ENCODE results near the gene CANT1. TPM values are rescaled to one million over a fixed set of nuclear protein-coding genes. Genes with fewer than 3 reads are reported as not detected.
"Not testable (repeated sequence)": the region's sequence is repeated elsewhere in the genome, so short reads cannot be mapped to it uniquely, and the experiment has no call there.

The CANT1 gene
- total RNA-seq, 1 donor = 49.2 TPM

- Histone ChIP-seq H3K4me2 (ENCODE audit: insufficient read depth, low read length) (no peak overlapping the region), H3K4me3 (ENCODE audit: insufficient read depth, low read length) (no peak overlapping the region), H2AFZ (ENCODE audit: low read length) (no peak overlapping the region), H4K20me1 (ENCODE audit: insufficient read depth, low read length) (no peaks in the 10 kb centered on the region), H3K4me1 (ENCODE audit: insufficient read depth, low read length) (peaks cover 26% of the 10 kb centered on the region), H3K36me3 (ENCODE audit: insufficient read depth, low read length) (no peaks in the 10 kb centered on the region), H3K27ac (ENCODE audit: low read depth, low read length) (no peak overlapping the region), H3K9me3 (ENCODE audit: low read depth, low read length) (no peaks in the 10 kb centered on the region), H3K27me3 (ENCODE audit: insufficient read depth, low read length) (peaks cover 21% of the 10 kb centered on the region), H3K79me2 (ENCODE audit: insufficient read depth, low read length) (no peaks in the 10 kb centered on the region)
- peak; percentile 64 for DNase-seq (ENCODE audit: insufficient read length, low spot score, missing footprints)
- no peak for TF ChIP-seq CTCF (IDR thresholded peaks at IDR 0.05; ENCODE audit: extremely low read depth, low read depth, low read length)
Observed at GRCh38 chr17:79031996-79032875, 22.7 kb upstream of the CANT1 start.

GRCh38 chr17:79030636-79031035 is 21.1 kb upstream of the CANT1 start:
- Histone ChIP-seq H3K4me1 (ENCODE audit: insufficient read depth, low read length) (peaks cover 25% of the 10 kb centered on the region), H3K27me3 (ENCODE audit: insufficient read depth, low read length) (peaks cover 21% of the 10 kb centered on the region)
- H3K4me2 ChIP-seq (ENCODE audit: insufficient read depth, low read length); H3K27ac ChIP-seq (ENCODE audit: low read depth, low read length); H3K9me3 ChIP-seq (ENCODE audit: low read depth, low read length); H3K79me2 ChIP-seq (ENCODE audit: insufficient read depth, low read length); H4K20me1 ChIP-seq (ENCODE audit: insufficient read depth, low read length); H3K4me3 ChIP-seq (ENCODE audit: insufficient read depth, low read length); H2AFZ ChIP-seq (ENCODE audit: low read length); H3K36me3 ChIP-seq (ENCODE audit: insufficient read depth, low read length); DNase-seq (ENCODE audit: insufficient read length, low spot score, missing footprints): not testable (repeated sequence)

- Histone ChIP-seq H4K20me1 (ENCODE audit: insufficient read depth, low read length) (no peaks in the 10 kb centered on the region), H3K79me2 (ENCODE audit: insufficient read depth, low read length) (no peaks in the 10 kb centered on the region), H3K9me3 (ENCODE audit: low read depth, low read length) (no peaks in the 10 kb centered on the region), H3K4me2 (ENCODE audit: insufficient read depth, low read length) (no peak overlapping the region), H3K4me3 (ENCODE audit: insufficient read depth, low read length) (no peak overlapping the region), H3K4me1 (ENCODE audit: insufficient read depth, low read length) (peaks cover 37% of the 10 kb centered on the region), H3K36me3 (ENCODE audit: insufficient read depth, low read length) (no peaks in the 10 kb centered on the region), H3K27me3 (ENCODE audit: insufficient read depth, low read length) (peaks cover 29% of the 10 kb centered on the region), H2AFZ (ENCODE audit: low read length) (no peak overlapping the region), H3K27ac (ENCODE audit: low read depth, low read length) (no peak overlapping the region)
- TF ChIP-seq CTCF (IDR thresholded peaks at IDR 0.05; ENCODE audit: extremely low read depth, low read depth, low read length) = no peak
- peak; percentile 39 for DNase-seq (ENCODE audit: insufficient read length, low spot score, missing footprints)
Observed at GRCh38 chr17:79029327-79030009, 19.9 kb upstream of the CANT1 start.

GRCh38 chr17:79028496-79029326 is 19.1 kb upstream of the CANT1 start:
- Histone ChIP-seq H3K79me2 (ENCODE audit: insufficient read depth, low read length) (no peaks in the 10 kb centered on the region), H4K20me1 (ENCODE audit: insufficient read depth, low read length) (no peaks in the 10 kb centered on the region), H3K27ac (ENCODE audit: low read depth, low read length) (no peak overlapping the region), H3K4me3 (ENCODE audit: insufficient read depth, low read length) (peak overlapping the region; percentile 53), H3K4me1 (ENCODE audit: insufficient read depth, low read length) (peaks cover 41% of the 10 kb centered on the region), H3K9me3 (ENCODE audit: low read depth, low read length) (no peaks in the 10 kb centered on the region), H2AFZ (ENCODE audit: low read length) (no peak overlapping the region), H3K36me3 (ENCODE audit: insufficient read depth, low read length) (no peaks in the 10 kb centered on the region), H3K4me2 (ENCODE audit: insufficient read depth, low read length) (peak overlapping the region; percentile 80), H3K27me3 (ENCODE audit: insufficient read depth, low read length) (peaks cover 35% of the 10 kb centered on the region)
- peak; percentile 90 for DNase-seq (ENCODE audit: insufficient read length, low spot score, missing footprints)
- peak; percentile 47 for TF ChIP-seq CTCF (IDR thresholded peaks at IDR 0.05; ENCODE audit: extremely low read depth, low read depth, low read length)
